Inflammatory macrophage (primary cell): ENCODE measurements around the gene FTSJ3.
A peak's percentile ranks its signal among the peaks of the same experiment; 100 is the strongest.
"Not testable (repeated sequence)": the region's sequence is repeated elsewhere in the genome, so short reads cannot be mapped to it uniquely, and the experiment has no call there.

ENCODE experiments used
- DNase-seq, 2 donors: peaks; one replicate each; pipeline ENCODE4 v3.0.0-alpha.2; 2020 to 2022

Gene FTSJ3

DNA sequence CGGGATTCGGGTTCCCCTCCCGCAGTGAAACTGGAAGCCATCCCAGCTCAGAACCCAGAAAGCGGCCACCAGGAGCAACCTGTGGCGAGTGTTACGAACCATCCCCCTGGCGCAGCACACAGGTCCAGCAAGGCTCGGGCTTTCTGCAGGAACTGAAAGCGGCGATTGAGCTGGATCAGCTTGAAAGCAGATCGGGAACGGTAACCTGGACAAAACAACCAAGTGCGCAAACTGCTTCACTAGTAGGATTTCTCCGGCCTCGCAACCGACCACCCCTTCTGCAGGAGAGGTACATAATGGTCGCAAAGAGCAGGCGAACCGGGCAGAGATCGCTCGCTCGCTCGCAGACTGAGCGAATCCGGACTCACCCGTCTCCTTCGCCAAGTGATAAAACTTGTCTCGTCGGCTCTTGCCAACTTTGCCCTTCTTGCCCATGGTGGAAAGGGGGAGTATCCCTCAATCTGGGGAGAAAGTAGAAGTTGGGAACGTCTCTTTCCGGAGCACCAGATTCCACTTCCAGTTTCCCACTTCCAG is 928 bp downstream of the FTSJ3 start:
- DNase-seq: peak in 1 of 2 donors; percentile 18

DNA sequence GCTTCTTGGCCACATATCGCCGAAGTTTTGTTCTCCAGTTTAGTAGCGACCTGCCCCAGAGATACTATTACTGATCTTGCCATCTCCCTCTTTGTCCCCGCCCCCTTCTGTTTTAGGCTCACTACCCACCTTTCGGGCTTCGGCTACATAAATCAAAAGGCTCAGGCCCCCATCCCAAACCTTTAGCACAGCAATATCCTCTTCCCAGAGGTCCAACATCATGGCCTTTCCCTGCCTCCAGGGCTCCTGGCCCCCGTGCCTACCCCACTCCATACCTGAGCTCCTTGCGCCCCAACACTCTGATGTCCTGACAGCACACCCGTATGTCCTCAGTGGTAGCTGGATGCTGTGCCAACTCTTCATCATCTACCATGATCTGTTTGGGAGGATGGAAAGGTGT is 3.1 kb downstream of the FTSJ3 start:
- DNase-seq: no peak

DNA sequence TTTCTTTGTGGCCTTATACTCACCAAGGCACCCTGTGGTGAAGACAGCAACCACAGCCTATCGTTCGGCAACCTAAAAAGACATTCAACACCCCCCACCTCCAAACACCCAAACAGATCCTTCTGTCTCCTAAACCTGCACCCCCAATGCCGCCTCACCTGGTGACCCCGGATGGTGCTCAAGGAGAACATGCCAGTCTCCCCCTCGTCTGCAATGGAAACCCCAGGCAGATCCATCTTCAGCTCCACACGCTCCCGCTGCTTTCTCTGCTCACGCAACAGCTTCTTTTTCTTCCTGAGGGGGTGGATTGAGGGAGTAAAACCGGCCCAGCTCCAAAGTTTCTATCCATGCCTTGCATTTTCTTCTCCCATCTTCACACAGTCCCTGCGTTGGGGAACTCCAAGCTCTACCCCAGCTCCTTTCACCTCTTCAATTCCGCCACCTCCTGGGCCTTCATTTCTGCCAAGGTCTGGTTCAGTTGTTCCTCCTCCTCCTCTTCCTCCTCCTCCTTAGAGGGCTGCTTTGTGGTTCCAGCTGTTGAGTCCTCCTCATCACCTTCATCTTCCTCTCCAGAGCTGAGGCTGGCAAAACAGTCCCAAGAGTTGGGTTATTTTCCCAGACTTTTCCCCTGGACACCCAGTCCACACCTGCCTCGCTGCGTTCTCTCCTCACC is 3.7 kb downstream of the FTSJ3 start:
- DNase-seq: no peak

DNA sequence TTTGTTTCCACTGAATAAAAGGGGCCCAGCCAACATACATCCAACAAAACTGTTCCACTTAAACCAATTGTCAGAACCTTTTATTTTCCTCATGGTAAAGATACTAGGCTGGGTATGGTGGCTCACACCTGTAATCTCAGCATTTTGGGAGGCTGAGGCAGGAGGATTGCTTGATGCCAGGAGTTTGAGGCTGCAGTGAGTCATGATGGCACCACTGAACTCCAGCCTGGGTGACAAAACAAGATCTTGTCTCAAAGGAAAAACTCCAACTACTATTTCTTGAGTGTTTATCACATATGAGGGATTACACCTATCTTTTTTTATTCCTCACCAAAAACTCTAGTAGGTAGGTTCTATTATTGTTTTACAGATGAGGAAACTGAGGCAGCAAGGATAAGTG is 4.9 kb downstream of the FTSJ3 start:
- no peak for DNase-seq

DNA sequence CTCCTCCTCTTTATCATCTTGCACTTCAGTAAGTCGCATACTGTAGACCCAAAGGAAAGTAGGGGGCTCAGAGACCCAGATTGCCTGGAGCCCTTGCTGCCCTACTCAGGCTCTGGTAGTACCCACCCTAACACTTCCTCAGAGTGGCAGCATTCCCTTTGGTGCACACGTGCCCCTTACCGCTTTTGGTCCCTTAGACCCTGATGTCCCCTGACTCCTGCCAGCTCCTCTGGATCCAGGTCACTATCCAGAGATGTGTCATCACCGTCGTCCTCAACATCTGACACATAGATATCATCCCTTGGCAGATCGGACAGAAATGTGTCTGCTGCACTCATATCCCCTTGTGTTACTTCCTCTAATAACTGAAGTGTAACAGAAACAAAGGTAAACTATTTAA is 5.7 kb downstream of the FTSJ3 start:
- no peak for DNase-seq

DNA sequence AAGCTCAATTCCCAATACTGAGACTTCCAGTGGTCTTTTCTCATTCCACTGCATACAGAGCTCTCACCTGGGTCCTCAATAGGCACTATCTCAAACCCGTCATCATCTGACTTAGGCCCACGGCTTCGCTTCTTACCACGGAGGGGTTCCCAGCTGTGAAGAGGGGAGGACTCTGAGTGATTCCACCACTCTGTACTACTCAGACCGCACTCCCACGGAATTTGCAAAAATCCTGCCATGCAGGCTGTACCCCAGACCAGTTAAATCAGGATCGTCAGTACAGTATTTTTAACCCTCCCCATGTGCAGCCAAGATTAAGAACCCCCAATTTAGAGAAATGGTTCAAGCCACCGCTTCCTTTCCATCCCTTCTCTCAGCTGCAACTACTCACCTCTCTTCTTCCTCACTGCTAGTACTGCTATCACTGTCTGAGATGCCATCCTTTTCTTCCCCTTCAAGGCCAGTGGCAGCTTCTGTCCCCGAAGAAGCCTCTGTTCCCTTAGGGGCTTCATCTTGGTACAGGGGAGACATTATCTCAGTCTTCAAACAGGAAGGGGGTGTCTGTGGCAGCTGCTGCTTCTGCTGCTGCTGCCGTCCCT is 6.4 kb downstream of the FTSJ3 start:
- DNase-seq: no peak

DNA sequence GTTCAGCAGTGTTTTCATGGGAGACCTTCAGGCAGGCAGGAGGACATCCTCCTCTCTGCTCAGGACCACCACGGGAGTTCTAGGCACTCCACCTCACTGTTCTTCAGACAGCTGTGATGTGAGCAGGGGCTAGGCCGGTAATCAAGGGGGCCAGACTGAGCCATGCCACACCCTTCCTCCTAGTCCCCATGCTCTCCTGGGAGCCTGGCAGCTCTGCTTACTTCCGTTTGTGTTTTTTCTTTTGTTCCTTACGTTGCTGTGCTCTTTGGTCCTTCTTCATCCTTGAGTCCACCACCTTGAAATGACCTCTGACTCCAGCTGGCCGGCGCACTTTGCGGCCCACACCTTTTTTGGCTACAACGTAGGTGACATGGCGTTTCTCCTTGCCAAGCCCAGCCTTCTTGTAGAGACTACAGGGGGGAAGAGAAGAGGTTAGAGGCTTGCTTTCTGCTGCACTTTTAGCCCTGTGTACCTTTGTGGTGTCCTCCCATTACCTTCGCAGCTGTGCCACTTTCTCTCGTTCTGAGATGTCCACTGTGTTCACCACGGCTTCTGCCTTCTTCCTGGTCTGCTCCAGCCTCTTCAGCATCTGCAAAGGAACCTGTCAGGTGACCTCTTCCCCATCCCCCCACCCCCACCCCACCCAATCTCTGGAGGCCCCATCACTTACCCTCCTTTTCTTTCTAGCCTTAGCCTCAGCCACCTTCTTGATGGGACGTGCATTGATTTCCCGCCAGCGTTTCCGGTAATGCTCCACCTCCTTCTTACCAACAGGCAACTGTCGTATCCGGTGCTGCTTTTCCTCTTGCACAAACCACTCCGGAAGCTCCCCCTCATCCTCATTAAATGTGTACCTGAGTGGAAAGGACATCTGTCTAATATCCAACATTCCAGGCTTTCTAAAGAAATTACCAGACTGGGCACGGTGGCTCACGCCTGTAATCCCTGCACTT is 7.6 kb downstream of the FTSJ3 start:
- DNase-seq: no peak

DNA sequence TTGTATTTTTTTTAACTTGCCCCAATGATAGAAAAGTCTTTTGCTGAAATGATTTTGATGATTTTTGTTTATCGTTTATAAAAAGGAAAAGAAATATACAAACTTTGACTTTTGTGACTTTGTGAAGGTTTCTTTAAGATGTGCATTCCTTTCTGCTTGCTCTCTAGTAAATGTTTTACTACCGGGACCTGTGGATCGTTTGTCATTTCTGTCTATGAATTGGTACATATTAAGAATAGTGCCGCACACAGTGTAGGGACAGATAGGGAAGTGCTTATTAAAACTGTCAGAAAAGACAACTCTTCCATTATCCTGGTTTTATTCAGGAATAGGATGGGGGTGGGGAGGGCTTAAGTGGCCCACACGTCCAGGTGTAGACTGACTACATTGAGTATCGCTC is 8.3 kb downstream of the FTSJ3 start:
- no peak for DNase-seq

DNA sequence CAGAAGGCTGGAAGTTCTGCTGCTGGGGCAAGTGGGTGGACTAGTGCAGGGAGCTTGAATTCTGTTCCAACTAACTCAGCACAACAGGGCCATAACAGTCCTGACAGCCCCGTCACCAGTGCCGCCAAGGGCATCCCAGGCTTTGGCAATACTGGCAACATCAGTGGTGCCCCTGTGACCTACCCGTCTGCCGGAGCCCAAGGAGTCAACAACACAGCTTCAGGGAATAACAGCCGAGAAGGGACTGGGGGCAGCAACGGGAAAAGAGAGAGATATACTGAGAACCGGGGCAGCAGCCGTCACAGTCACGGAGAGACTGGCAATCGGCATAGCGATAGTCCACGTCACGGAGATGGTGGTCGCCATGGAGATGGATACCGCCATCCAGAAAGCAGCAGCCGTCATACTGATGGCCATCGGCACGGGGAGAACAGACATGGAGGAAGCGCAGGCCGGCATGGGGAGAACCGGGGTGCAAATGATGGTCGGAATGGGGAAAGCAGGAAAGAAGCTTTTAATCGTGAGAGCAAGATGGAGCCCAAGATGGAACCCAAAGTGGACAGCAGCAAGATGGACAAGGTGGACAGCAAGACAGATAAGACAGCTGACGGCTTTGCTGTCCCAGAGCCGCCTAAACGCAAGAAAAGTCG is 9.6 kb downstream of the FTSJ3 start:
- no peak for DNase-seq

DNA sequence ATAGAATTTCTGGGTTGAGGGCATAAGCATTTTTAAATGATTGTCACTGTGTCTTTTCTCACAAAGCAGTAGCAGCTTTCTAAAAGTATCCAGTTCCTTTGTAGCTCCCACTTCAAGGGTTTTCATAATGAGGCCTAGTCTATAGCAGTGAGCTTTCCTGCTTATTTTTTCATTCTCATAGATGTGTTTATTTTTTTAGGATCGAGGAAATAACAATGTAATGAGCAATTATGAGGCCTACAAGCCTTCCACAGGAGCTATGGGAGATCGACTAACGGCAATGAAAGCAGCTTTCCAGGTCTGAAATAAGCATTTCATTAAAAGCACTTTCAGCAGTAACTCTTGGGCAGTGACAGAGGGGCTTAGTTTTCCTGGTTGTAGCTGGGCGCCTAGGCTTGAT is 10.8 kb downstream of the FTSJ3 start:
- DNase-seq: no peak

DNA sequence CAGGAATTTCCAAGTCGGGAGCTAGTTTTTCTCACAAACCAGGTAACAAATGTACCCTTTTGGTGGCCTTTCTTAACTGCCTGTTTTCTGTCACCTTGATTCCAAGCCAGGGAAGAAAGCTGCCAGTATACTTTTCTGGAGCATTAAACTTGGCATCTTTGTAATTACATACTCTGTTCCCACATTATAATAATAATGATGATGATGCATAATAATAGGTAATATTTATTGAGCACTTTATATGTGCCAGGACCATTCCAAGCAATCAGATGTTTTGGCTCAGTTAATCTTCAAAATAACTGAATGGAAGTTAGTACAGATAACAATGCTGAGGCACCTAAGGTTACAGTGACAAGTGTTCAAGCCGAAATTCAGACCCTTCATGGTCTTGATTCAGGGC is 11.3 kb downstream of the FTSJ3 start:
- DNase-seq: no peak

DNA sequence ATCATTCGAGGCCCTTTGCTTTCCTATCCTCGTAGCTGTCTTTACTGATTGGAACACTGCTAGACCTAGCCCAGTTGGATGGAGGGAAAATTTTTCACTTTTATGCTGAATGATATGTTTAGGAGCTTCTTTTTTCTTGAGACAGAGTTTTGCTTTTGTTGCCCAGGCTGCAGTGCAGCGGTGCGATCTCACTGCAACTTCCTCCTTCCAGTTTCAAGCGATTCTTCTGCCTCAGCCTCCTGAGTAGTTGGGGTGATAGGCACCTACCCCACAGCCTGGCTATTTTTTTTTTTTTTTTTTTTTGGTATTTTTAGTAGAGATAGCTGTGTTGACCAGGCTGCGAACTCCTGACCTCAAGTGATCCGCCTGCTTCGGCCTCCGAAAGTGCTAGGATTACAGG is 17.5 kb downstream of the FTSJ3 start:
- no peak for DNase-seq

DNA sequence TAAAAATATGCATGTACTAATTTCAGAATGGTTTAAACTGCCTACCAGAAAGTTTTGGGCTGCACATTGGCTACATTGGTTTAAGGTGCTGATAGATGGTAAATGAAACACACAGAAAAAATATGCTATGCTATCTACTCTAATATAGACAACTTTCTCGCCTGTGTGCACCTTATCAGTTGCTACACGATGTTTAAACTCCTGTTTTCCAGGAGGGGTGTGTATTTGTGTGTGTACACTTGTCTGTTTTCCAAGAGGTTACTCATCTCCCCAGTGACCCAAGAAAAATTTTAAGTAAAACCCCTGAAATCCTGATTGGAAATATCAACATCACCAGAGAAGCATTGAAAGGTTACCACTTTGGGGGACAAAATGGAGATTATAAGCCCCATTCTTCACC is 21.9 kb downstream of the FTSJ3 start:
- no peak for DNase-seq

DNA sequence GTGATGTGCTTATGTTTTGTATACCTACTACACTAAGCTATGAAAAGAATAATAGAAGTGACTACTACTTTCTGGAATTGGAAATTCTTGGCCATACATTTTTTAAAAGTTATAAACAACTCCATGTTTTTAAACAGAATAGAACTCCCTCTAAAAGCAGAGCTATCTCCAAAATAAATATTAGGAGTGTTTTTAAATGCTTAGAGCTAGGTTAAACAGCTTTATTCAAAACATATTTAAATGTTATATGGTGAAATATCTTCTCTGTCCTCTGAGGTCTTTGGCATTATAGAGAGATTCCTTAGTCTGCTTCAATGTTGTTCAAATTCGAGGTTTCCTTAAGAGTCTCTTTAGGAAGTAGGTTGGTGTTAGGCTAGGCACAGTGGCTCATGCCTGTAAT is 23.1 kb downstream of the FTSJ3 start:
- no peak for DNase-seq

DNA sequence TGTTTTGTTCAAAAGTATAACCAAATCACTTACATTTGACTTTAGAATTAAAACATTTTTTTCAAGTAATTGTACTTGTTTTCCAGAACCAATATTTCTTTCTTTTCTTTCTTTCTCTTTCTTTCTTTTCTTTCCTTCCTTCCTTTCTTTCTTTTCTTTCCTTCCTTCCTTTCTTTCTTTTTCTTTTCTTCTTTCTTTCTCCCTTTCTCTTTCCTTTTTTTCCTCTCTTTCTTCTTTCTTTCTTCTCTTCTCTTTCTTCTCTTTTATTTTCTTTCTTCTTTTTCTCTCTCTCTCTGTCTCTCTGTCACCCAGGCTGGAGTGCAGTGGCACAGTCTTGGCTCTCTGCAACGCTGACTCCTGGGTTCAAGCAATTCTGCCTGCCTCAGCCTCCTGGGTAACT is 26.7 kb downstream of the FTSJ3 start:
- DNase-seq: no peak

DNA sequence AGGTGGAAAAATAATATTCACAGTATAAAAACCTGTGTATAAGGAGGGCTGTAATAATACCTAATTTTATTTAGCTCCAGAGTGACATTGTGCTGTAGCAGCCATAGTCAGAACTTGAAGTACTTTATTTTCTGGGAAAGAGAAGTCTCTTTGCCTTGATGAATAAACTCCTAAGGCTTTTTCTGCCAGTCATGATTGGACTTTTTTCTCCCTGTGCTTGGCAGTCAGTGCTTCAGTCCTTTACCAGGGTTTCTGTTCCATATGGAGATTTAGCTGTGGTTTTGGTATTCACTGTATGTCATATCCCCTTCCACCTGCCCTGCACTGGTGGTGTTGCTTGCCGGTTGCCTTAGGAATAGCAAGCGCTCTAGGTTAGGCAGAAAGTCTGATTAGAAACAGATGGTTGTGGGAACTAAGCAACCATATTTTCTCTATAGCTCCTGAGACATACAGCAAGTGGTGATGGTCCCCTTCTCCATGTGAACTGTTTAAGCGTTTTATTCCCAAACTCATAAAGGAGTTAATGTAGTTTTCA is 28.8 kb downstream of the FTSJ3 start:
- DNase-seq: no peak

DNA sequence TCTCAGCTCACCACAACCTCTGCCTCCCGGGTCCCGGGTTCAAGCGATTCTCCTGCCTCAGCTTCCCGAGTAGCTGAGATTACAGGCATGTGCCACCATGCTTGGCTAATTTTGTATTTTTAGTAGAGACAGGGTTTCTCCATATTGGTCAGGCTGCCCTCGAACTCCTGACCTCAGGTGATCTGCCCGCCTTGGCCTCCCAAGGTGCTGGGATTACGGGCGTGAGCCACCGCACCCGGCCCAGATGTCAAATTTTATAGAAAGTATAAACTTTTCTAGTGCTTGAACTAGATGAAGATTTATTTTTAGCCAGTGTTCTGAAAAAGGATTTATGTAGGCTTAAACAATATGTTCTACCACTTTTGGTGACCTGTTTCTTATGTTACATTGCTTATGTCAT is 31.1 kb downstream of the FTSJ3 start:
- not testable (repeated sequence) for DNase-seq

DNA sequence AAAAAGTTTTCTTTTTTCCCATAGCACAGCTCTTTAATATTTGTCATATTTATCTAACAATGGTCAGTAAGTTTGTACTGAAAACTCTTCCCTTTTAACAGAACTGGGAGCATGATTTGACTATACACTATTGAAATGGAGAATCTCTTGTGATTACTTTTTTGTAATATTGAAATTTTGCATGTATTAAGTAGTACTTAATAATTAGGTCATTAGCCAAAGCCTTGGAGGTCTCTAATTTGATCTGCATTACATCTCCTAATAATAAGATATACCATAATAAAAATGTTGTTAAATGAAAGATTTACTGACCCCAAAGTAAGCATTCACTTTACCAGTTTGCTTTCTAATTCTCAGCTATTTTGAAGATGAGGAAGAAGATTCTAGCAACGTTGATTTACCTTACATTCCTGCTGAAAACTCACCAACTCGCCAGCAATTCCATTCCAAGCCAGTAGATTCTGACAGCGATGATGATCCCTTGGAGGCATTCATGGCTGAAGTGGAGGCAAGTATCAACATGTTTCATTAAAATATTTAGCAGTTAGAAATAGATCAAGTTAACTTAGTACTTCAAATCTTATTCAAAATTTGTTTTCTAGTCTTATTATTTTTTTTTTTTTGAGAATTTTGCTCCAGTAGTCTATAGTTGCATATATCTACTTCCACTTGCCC is 35.3 kb downstream of the FTSJ3 start:
- no peak for DNase-seq

DNA sequence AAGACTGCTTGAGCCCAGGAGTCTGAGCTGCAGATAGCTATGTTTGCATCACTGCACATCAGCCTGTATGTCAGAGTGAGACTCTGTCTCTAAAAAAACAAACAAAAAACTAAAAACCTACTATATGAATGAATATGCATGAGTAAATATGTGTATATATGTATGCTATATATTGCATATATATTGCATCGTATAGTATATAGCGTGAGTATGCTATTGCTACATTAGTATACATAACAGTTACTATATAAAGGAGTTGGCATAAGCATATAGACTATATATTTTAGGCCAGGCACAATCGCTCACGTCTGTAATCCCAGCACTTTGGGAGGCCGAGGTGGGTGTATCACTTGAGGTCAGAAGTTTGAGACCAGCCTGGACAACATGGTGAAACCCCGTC is 37.4 kb downstream of the FTSJ3 start:
- DNase-seq: no peak

DNA sequence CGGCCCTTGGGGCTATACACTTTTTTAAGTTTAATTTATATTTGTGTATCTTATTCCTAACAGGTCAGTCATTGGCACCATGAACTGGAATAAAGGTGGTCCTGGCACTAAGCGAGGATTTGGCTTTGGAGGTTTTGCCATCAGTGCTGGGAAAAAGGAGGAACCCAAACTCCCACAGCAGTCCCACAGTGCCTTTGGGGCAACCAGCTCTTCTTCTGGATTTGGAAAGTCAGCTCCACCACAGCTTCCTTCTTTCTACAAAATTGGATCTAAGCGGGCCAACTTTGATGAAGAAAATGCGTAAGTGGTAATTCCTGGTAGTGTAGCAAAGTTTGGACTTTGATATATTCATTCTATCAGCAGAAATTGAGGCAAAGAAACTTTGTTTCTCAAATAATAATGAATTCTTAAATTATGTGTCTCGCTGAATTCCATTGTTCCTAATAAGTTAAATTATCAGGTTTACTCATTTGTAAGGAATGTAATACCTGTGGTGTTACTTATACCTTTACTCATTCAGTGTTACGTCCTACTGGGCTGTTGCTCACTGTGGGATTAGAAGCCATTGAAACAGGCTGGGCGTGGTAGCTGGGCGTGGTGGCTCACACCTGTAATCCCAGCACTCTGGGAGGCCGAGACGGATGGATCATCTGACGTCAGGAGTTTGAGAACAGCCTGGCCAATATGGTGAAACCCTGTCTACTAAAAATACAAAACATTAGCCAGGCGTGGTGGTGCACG is 40.3 kb downstream of the FTSJ3 start:
- DNase-seq: peak; percentile 68 to 76

DNA sequence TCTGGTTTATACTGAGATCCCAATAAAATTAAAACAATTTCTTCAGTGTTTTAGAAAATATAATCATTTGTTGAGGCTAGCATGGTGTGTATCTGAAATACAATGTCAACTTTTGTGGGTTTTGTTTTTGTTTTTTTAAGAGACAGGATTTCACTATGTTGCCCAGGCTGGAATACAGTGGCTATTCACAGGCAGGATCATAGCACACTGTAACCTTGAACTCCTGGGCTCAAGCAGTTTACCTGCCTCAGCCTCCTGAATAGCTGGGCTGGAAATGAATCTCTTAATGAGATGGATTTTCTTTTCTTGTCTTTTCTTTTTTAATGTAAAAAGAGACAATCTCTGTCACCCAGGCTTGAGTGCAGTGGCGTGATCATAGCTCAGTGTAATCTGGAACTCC is 41.3 kb downstream of the FTSJ3 start:
- DNase-seq: no peak
